ENCODE measurements around the gene SEPSECS.

Gene SEPSECS

DNA sequence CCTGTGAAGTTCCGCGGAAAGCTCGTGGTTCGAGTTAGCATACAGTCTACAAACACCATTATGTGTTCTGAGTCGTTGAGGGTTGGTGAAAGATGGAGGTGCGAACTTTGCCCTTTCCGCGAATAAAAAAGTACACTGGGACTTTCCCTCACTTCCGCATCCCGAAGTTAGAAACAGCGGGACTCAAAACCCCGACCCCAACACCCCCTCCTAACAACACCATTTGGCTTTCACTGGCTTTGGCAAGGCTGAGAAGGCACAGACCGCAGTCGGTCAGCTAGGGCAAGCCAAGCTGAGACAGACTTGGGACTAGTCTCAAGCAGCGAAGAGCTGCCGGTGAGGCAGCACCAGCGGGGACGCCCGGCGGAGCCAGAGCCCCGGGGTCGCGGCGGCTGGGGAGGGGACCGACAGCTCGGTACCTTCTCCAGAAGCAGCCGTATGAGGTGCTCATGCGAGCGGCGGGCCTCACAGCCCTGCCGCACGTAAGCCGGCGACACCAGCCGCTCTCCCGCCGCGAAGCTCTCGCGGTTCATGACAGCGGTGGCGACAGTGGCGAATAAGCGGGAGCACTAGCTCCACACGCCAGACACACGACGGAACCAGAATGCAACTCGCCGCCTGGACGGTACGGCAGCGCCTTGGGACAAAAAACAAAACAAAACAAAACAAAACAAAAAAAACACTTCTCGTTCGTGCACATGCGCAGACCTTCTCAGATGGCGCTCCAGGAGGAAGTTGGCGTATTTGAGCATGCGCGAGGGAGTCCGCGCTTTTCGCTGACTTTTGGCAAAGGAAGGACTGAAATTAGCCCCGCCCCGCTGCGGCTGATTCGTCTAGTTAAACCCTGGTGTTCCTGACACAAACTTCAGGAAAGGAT lies at the start of gene SEPSECS:
Gene SEPSECS (minus strand): TSS at position 613 of the 877 bp plus-strand sequence. CDS start 80 bp downstream, at position 533.
- peak; percentile 98 for DNase-seq (ENCODE audit: low spot score)

DNA sequence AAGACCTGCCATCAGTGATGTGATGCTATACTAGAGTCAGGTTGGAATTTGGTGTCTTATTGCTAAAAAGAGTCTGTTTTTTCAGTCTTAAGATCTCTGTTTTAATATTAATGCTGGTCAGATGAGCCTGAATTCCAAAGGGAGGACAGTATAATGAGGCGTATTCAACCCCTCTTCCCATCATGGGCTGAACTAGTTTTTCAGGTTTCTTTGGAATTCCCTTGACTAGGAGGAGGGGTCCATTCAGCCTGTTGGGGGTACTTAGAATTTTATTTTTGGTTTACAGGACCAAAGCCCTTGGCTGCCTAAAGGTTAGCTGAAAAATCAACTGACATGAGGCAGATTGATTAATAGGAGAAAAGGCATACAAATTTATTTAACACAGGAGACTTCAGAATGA lies 49.5 kb upstream of the SEPSECS start:
- DNase-seq (ENCODE audit: low spot score), result no peak

DNA sequence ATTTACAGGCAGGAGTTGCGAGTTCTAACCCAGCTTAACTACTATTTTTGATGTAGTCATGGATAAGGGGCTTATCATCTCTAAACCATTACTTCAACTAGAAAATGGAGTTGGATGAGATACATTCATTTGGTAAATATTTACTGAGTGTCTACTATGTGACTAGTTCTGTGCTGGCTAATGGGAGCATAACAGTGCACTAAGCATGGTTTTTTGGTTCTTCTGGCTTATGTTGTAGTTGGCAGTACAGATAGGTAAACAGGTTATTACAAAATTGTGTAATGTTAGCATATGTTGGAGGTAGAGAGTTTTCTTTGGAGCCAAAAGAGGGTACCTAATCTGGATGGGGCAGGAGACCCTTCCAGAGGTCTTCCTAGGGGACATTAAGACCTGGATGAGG lies 47.7 kb upstream of the SEPSECS start:
- no peak for DNase-seq (ENCODE audit: low spot score)

DNA sequence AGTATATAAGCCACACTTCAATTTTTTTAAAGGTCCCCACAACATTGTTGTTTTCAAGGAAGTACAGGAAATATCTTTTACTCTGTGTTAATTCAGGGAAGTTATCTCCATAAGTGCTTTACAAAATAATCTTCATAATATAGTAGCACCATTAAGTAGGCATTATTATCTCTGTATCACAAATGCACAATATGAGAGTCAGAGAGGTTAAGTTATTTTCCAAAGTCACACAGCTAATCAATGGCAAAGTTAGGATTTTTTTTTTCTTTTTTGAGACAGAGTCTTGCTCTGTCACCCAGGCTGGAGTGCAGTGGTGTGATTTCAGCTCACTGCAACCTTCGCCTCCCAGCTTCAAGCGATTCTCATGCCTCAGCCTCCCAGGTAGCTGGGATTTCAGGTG lies 38.5 kb upstream of the SEPSECS start:
- DNase-seq (ENCODE audit: low spot score), result no peak

DNA sequence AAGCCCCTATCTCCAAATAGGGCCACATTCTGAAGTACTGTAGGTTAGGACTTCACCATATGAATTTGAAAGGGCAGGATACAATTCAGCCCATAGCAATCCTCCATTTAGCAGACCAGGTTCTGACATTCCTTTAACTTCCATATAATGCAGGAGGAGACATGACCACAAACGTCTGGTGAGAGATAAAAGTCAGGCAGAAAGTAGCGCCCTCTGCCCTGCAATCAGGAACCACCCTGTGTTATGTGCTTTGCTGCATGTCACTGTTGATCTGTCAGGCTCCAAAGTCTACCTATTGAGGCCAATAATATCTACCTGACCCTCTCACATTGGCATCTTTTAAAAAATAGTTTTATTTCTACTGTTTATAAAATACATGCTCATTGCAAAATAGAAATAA lies 30.2 kb upstream of the SEPSECS start:
- no peak for DNase-seq (ENCODE audit: low spot score)

DNA sequence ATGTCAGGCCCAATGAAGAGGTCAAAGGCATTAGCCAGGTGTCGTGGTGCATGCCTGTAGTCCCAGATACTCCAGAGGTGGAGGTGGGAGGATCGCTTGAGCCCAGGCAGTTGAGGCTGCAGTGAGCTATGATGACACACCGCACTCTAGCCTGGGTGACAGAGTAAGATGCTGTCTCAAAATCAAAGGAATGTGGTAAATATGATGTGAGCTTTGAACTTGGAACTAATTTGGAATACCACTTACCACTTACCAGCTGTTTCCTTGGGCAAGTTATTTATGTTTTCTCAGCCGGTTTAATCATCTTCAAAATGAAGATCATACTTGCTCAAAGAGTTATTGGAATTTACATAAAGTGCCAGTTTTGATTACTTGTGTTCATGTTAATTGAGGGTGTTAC lies 23.8 kb upstream of the SEPSECS start:
- no peak for DNase-seq (ENCODE audit: low spot score)

DNA sequence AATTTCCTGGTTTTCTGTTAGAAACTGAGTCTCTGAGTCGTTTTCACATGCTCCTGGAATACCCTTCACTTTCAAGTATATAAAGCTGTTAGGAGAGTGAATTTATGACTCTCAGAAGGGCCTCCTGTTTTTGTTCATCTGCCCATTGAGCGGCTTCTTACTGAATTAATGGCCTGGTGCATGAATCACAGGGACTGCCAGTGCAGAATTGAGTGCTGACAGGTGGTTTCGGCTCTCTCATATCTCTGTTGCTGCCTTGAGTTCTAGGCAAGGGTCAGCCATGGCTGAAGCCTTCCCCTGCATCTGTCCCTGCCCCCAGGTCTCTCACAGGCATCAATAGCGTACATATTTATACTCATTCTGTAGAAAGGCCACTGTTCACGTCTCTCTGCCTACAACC lies 22.7 kb upstream of the SEPSECS start:
- DNase-seq (ENCODE audit: low spot score), result peak; percentile 19

DNA sequence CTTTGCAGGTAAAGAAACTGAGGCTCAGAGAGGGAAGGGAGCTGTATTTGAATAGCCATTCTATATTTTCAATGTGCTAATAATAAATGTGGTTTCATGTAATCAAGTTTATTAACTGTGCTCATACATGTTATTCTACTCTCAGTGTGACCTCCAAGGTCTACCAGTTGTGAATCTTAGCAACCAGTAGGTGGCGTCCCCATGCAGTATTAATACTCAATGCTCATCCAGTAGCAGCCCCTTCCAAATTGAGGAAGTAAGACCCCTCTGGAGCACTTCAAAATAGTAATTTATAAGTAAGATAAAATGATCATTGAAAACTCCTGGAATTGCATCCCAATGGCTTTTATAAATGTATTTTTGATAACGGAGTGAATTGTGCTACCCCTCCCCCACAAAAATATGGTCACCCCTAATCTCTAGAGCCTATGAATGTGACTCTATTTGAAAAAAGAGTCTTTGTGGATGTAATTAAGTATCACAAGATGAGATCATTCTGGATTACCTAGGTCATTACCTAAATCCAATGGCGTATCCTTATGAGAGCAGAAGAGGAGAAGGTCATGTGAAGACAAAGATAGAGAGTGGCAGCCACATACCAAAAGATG lies 20.4 kb upstream of the SEPSECS start:
- DNase-seq (ENCODE audit: low spot score), result peak; percentile 58

DNA sequence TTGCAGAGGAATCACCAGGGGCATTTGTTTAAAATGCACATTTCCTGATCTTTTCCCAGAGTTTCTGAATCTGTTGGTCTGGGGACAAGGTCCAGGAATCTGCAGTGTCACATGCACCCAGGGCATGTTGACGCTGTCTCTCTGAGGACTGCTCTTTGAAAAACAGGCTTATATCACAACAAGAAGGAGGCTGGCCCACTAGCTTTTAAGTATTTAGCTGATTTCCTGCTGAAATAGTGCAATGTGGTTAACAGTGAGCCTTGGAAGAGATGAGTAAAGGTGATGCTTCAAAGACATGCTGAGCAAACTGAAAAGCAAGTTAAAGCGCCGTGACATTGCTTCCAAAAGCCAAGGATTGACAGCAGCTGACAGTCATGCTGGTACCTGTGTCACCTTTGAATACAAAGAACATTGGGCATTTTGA lies 18.6 kb upstream of the SEPSECS start:
- DNase-seq (ENCODE audit: low spot score), result no peak

DNA sequence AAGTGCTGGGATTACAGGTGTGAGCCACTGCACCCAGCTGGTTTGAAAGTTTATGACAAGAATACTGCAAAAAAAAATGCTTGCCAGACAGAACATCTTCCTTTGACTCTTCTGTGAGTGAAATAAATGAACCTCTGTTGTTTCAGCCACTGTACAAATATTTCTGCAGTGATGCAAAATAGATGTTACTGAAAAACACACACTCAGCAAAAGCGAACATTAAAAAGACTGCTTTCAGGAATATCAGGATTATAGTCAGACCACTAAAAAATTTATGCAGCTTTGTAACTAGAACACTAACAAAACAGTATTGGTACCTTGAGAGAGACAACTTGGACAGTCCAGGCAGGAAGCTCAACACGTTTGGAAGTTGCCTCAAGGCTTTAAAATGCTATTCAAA lies 16.9 kb upstream of the SEPSECS start:
- no peak for DNase-seq (ENCODE audit: low spot score)

DNA sequence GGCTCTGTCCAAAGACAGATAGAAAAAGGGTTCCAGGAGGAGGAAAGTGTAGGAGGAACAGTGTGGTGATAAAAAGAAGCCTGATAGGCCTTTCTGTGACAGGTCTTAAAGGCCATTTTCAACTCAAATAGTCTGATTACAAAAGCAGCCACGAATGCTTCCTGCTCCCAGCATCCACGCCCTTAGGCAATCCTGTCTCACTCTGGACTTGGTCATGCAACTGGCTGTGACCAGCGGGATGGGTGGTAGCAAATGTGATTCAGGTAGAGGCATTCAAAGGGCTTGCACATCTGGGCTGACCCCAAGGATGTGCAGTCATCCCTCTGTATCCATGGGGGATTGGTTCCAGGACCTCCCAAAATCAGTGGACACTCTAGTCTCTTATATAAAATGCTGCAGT lies 14.4 kb upstream of the SEPSECS start:
- DNase-seq (ENCODE audit: low spot score), result peak; percentile 47

DNA sequence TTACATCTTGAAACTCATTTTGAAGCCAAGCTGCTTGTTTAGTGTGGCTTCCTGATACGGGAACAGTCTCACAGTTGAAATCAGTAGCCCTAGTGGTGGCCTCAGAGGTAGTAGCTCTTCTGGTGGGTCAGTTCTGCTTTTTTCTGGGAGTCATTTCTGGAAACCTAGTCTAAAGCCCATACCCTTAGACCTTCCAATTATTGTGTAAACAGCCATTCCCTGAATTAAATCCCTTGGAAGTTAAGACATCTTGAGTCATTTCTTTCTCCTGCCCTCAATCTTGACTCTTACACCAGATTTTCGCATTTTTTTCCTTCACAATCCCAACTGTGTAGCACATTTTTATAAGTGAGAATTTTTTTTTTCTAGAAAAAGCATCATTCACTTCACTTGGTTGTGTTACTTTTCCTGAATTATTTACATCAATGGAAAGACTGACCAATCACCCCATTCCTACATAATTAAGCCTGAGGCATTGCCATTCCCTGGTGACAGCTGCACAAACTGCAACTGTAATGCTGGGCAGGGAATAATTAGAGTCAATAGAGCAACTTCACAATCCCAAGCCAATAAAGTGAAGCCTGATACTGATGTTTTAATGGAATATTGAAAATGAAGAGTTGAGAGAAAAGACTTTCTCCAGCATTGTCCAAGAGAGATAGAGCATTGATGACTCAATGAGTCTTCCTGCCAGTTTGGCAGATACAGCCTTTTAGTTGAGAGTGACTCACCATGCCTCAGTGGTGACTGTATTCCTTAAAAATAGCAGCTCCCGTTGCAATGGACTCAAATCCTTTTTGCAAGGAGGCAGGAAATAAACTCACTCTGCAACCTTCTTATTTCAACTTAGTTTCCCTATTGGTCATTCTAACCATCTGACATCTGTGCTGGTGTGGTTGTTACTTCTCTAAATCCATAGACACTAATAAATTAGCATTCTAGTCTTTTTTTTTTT lies 13.0 kb upstream of the SEPSECS start:
- DNase-seq (ENCODE audit: low spot score), result peak; percentile 98

DNA sequence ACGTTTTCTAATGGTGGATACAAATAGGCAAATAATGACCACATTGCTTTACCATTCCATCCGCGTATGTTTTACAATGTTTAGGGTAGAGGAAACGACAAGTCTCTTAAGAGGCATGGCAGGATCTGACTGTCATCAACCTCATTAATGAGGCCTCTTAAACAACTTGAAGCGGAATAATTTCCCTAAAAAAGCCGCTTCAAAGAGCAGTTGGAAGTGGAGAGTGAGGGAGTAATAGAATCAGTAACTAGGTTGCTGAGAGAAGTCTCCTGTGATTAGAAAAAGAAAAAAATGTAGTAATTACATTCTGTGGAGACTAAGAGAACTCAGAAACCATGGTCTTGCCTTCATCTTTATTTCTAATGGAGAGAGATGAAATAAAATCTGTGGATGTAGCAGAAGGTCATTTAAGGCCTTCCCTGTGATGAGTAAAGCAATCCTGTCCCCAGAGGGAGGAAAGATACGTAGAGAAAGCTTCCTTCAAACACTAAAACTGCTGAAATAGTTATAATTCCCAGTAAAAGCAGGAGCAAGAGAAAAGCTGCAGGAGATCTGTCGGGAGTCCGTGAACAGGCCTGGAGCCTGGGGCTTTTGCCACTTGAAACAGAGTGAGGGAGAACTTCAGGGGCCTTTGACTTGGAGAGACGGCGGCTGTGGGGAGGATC lies 11.1 kb upstream of the SEPSECS start:
- DNase-seq (ENCODE audit: low spot score), result no peak

DNA sequence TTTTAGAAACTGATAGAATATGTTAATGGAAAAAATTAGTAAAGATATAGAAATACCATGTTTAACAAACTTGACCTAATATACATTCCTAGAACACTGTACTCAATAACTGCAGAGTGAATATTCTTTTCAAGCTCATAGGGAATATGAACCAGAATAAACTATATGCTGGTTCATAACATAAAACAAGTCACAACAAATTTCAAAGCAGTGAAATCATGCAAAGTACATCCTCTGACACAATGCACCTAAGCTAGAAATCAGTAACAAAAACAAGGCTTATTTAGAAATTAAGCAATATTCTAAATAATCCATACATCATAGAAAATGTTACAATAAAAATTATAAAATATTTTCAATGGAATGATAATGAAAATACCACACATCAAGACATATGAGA lies 9.2 kb upstream of the SEPSECS start:
- no peak for DNase-seq (ENCODE audit: low spot score)

DNA sequence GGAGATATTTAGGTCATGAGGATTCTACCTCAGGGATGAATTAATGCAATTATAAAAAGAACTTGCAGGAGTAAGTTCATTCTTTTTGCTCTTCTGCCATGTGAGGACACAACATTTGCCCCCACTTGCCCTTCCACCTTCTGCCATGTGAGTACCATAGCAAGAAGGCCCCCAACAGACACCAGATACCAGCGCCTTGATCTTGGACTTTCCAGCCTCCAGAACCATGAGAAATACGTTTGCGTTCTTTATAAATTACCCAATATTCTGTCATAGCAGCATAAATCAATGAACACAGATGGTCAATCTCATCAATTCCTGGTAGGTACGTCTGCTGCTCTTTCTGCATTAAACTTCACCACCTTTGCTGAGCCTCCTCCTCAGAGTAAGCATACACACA lies 5.7 kb upstream of the SEPSECS start:
- DNase-seq (ENCODE audit: low spot score), result no peak

DNA sequence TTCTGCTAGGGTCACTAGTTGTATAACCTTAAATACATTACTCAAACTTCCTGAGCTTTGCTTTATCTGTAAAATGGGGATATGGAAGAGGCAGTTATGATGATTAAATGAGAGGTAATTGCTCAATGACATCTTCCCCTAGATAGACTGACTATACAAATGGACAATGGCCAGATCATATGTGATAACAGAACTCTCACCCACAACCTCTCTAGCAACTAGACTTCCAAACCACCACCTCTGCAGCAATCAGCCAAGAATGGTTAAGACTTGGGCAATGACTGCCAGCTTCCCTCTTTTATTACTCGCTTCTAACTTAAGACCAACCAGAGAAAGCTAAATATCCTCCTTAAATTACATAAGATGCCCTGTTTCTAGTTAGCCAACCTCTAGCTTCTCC lies 2.9 kb upstream of the SEPSECS start:
- DNase-seq (ENCODE audit: low spot score), result no peak

DNA sequence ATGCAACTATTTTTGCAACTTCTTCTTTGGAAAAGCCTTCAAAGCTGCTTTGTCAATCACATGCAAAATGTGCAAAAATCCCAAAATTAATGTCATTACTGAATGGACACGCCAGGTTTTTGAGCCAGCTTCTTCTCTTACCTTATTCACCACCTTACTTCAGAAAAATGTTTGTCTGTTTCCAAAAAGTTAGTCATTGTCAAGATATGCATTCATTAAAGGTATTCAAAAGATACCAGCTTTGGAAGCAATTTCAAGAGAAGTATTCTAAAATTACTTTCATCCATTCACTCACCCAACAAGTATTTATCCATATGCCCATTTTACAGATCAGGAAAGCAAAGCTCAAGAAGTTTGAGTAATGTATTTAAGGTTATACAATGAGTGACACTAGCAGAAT lies 2.3 kb upstream of the SEPSECS start:
- DNase-seq (ENCODE audit: low spot score), result no peak

DNA sequence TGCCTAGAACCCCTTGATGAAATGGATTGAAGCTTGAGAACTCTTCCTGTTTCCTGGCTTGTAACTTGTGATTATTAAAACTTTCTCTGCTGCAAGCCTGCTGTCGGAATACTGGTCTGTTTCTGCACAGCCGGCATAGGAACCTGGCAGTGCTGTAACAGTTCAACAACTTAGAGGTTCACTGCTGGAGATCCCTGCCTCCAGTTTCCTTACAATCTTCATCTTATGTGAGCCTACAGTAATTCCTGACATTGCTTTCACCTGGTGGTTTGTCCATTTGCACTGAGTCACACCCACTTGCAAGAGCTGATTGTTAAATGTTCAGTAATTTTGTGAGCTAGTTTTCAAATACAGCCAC lies 1.3 kb upstream of the SEPSECS start:
- peak; percentile 22 for DNase-seq (ENCODE audit: low spot score)

DNA sequence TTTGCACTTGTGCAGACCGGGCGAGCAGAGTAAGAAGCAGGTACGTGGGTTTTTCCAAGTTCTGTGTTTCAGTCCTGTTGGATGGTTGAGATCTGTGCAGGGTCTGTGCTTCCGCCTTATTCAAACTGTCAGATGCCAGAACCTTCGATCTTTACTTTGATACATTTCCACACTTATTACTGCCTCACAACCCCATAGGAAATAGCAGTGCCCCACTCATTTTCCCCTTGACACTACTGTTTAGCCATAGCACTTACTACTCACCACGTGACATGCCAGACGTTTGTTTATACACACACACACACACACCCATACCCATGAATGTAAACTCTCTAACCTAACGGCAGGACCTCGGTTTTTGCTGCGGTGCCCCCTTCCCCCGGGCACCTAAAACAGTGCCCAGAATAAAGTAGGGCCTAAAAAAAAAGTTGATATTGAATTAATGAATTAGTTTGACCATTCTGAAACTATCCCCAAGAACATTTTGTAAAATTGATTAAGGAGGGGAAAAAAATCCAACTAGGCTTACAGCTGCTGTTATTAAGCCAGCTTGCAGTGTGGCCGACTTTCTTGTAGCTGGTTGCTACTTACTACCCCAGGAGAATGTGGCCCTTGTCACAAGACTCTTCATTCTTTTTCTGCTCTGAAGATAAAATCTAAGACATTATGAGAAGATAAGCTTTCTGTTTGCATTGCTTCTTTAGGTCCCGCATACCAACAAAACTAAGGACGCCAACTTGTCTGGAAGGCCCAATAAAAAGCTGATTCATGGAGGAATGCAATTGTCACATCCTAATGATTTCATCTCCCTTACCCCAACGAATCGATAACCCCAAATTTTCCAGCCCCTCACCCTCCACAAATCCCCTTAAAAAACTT lies 704 bp upstream of the SEPSECS start:
- peak; percentile 10 for DNase-seq (ENCODE audit: low spot score)

DNA sequence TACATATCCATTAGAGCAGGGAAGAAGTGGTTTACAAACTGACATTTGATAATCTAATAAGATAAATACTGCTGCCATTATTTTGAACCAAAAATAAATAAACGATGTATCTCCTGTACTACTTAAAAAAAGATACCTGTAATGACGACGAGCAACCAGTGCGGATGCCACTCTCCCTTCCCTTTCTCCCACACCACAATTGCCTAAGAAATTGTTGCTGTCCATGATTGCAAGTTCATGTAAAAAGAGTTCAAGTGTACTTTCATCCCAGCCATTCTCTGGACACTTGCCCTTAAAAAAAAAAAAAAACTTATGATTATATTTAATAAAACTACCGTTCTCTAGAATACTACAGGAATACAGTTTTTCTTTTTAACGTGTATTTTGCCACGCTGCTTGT lies 1.4 kb downstream of the SEPSECS start:
- no peak for DNase-seq (ENCODE audit: low spot score)

DNA sequence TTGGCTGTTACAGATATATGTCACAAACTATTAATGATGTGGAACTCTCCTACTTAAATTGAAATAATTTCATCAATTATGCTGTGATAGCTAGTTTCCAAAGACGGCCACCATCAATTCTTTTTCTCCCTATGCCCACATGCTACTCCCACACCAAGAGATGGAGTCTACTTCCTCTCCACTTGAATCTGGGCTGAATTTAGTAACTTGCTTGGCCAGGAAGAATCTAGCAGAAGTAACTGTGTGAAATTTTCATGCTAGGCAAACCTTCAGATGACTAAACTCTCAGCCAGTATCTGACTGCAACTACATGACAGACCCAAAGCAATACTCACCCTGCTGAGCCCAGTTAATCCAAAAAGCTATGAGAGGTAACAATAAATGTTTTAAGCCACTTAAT lies 3.2 kb downstream of the SEPSECS start:
- no peak for DNase-seq (ENCODE audit: low spot score)
